Gastrocnemius medialis (tissue), 4 donors: ENCODE measurements around the gene FUOM. TPM values are rescaled to one million over a fixed set of nuclear protein-coding genes. Genes with fewer than 3 reads are reported as not detected.
"Not testable (repeated sequence)": the region's sequence is repeated elsewhere in the genome, so short reads cannot be mapped to it uniquely, and the experiment has no call there.

Experiments used
- ATAC-seq, 2 donors: fragments of 150-250 bp; one replicate each; pipeline ENCODE4 v1.9.1; 2016
- DNase-seq, 2 donors: peaks; one replicate each; pipeline ENCODE4 v3.0.0-alpha.2; 2019
- H3K27ac ChIP-seq, 4 donors: fragments of 200-600 bp; sonication (generic); 1 replicate in 1 of 4; 2 replicates in 3 of 4; pipeline ENCODE4 v1.5.1; 2016 to 2018; ENCODE audit warnings: mild to moderate bottlenecking in 2 of 4, moderate library complexity in 1 of 4
- H3K27me3 ChIP-seq, 3 donors: fragments of 200-600 bp; sonication (generic) in 2 of 3; 1 replicate in 1 of 3; 2 replicates in 2 of 3; pipeline versions ENCODE4 v1.5.1 to v1.6.0; 2016 to 2019; ENCODE audit warnings: mild to moderate bottlenecking in 1 of 3, moderate library complexity in 1 of 3
- H3K36me3 ChIP-seq, 2 donors: fragments of 200-600 bp; sonication (generic) in 1 of 2; one replicate each; pipeline ENCODE4 v1.5.1; 2017 to 2018
- H3K4me1 ChIP-seq, 2 donors: fragments of 200-600 bp; sonication (generic) in 1 of 2; one replicate each; pipeline ENCODE4 v1.5.1; 2016 to 2017; ENCODE audit warnings: mild to moderate bottlenecking in 2 of 2
- H3K4me3 ChIP-seq, 4 donors: fragments of 200-600 bp; sonication (generic) in 3 of 4; 1 replicate in 1 of 4; 2 replicates in 3 of 4; pipeline ENCODE4 v1.5.1; 2016 to 2019; ENCODE audit warnings: mild to moderate bottlenecking in 2 of 4
- H3K9me3 ChIP-seq, 3 donors: fragments of 200-600 bp; sonication (generic) in 2 of 3; 1 replicate in 1 of 3; 2 replicates in 2 of 3; pipeline ENCODE4 v1.5.1; 2016 to 2019
- POLR2A ChIP-seq, 2 donors: fragments of 450-650 bp; IDR thresholded peaks; one replicate each; pipeline ENCODE4 v1.6.1; 2017; ENCODE audit warnings: antibody characterized with exemption in 2 of 2, mild to moderate bottlenecking in 2 of 2, moderate library complexity in 2 of 2
- in situ Hi-C, 4 donors: fragments of 200-750 bp; cut with MboI; loops; one replicate each; pipeline versions ENCODE4 v1.15.0 to v1.8.0; 2017; ENCODE audit warnings: low sequenced_read_pairs in 4 of 4
- intact Hi-C: fragments of 100-400 bp; cut with DNase I; formaldehyde crosslinking; loops from one replicate; pipeline ENCODE4 v1.15.1; 2023; ENCODE audit warnings: low total_unique reads
- total RNA-seq, 4 donors: library from RNA; depleted of rRNA; stranded (reverse); fragments of >200 nt; gene quantifications; one replicate each; pipeline versions ENCODE4 v1.1.0 to v1.2.3, GENCODE V29; 2016
- TF ChIP-seq, protein P1 (sequence below), 5 experiments: fragments of 450-650 bp in 3 of 5; fragments of 200-600 bp in 2 of 5; sonication (generic) in 2 of 5; IDR thresholded peaks in 4 of 5; conservative IDR thresholded peaks in 1 of 5; 1 replicate in 4 of 5; 2 replicates in 1 of 5; pipeline ENCODE4 v1.5.1; 2016 to 2019; ENCODE audit warnings: antibody characterized with exemption in 5 of 5, mild to moderate bottlenecking in 3 of 5, moderate library complexity in 3 of 5

The FUOM gene
- total RNA-seq, 4 donors from 2014 or later, result 3.2 to 8.9 (median 5.6) TPM

DNA sequence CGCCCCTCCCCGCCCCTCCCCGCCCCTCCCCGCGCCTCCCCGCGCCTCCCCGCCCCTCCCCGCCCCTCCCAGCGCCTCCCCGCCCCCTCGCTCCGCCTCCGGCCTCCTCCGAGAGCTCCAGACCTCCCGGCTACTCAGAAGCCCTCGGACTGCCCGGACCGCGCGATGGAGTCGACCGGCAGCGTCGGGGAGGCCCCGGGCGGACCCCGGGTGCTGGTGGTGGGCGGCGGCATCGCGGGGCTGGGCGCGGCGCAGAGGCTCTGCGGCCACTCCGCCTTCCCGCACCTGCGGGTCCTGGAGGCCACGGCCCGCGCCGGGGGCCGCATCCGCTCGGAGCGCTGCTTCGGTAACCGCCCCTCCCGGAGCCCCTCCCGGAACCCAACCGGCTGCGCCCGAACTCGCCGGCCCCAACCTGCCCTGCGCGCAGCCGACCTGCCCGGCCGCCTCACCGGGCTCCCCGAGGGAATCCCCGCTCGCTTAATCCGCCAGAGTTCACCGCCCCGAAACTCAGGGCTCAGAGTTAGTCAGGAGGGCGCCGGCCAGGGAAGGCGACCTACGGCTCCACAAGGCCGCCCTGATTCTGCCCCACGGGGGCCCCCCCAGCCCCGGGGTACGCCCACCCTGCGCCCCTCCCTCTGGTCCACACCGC, 21.5 kb upstream of the FUOM start, which contains the start of gene PAOX:
PAOX (plus strand) TSS at position 111 of the 649 bp plus-strand sequence; CDS start at position 166, 55 bp downstream.
- peak within 1 kb of the TSS; percentile 93 to 98 (median 96) for H3K4me3 ChIP-seq
- TF ChIP-seq, protein P1, sequence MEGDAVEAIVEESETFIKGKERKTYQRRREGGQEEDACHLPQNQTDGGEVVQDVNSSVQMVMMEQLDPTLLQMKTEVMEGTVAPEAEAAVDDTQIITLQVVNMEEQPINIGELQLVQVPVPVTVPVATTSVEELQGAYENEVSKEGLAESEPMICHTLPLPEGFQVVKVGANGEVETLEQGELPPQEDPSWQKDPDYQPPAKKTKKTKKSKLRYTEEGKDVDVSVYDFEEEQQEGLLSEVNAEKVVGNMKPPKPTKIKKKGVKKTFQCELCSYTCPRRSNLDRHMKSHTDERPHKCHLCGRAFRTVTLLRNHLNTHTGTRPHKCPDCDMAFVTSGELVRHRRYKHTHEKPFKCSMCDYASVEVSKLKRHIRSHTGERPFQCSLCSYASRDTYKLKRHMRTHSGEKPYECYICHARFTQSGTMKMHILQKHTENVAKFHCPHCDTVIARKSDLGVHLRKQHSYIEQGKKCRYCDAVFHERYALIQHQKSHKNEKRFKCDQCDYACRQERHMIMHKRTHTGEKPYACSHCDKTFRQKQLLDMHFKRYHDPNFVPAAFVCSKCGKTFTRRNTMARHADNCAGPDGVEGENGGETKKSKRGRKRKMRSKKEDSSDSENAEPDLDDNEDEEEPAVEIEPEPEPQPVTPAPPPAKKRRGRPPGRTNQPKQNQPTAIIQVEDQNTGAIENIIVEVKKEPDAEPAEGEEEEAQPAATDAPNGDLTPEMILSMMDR (IDR thresholded peaks at IDR 0.05 in 4 of 5, conservative IDR thresholded peaks at IDR 0.05 in 1 of 5), result no peak
- TF ChIP-seq POLR2A (IDR thresholded peaks at IDR 0.05), result no peak
- ATAC-seq, result peak; percentile 64 to 67

DNA sequence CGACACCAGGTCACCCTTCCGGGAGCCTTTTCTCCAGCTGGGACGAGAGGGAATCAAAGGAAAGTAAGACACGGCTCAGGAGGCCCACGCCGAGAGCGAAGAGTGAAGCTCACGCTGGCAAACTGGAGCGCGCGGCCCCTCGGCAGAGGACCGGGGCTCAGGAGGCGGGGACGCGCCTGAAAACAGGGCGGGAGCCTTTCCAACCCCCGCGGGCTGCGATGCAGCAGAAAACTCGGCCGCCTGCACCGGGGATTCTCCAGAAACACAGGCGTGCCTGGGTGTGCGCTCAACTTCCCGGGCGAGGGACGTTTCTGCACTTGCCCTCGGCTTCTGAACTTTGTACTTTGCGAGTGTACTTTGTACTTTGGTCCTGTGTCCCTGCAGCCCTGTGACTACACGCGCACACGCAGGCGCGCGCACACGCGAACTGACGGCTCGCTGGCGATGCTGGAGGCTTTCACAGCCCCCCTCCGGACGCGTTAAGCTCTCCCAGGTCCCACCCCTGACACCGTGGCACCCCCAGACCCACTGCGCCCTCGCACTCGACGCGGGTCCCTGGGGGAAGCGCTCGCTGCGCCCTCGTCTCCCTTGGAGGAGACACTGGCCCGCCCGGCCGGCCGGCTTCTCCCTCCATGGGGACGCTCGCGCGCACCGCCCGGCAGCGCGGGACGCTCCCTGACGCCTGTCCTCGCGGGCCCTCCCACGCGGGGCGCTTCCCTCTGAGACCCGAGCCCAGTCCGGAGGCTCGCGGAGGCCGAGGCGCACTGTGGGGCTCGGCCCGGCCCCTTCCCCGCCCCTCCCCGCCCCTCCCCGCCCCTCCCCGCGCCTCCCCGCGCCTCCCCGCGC, 20.7 kb upstream of the FUOM start:
- Histone ChIP-seq H3K36me3 (no peaks in the 10 kb centered on the region), H3K4me1 (peaks cover 14 to 17% of the 10 kb centered on the region in 2 donors), H3K9me3 (no peaks in the 10 kb centered on the region), H3K4me3 (peak overlapping the region; percentile 93 to 98 (median 96)), H3K27me3 (no peaks in the 10 kb centered on the region), H3K27ac (peak overlapping the region; percentile 76 to 87 (median 80))
- peak; percentile 67 to 70 for ATAC-seq
- TF ChIP-seq, protein P1 (IDR thresholded peaks at IDR 0.05 in 4 of 5, conservative IDR thresholded peaks at IDR 0.05 in 1 of 5), result no peak
- TF ChIP-seq POLR2A (IDR thresholded peaks at IDR 0.05), result peak; percentile 20 to 35
- intact Hi-C loops, result loop anchor here (1.0 kb wide), 1 partner anchor 16 kb away; the partner anchor contains the start of gene MTG1
- peak in 1 of 2 donors; percentile 41 for DNase-seq
- in situ Hi-C loops, result no loop called here

More for the DNA sequence above, 21.5 kb upstream of the FUOM start, which contains the start of gene PAOX:
- Histone ChIP-seq H3K4me1 (peaks cover 8 to 17% of the 10 kb centered on the region in 2 donors), H3K27ac (peak within 1 kb of the TSS; percentile 76 to 87 (median 80)), H3K9me3 (no peaks in the 10 kb centered on the region), H3K36me3 (no peaks in the 10 kb centered on the region), H3K27me3 (no peaks in the 10 kb centered on the region)
- in situ Hi-C loops (no loop called here), intact Hi-C loops (loop anchor here (1.0 kb wide), 1 partner anchor 15 kb away; the partner anchor contains the start of gene MTG1)
- DNase-seq, result peak; percentile 53 to 58

- DNase-seq (no peak), ATAC-seq (no peak)
- no peaks in the 10 kb centered on the region for H3K27me3 ChIP-seq
- intact Hi-C loops (no loop called here), in situ Hi-C loops (no loop called here)
- H3K27ac ChIP-seq, result peak overlapping the region; percentile 76 to 87 (median 80)
- no peaks in the 10 kb centered on the region for H3K9me3 ChIP-seq
- TF ChIP-seq POLR2A (IDR thresholded peaks at IDR 0.05), result no peak
- TF ChIP-seq, protein P1 (IDR thresholded peaks at IDR 0.05 in 4 of 5, conservative IDR thresholded peaks at IDR 0.05 in 1 of 5), result no peak
- H3K4me3 ChIP-seq, result peak overlapping the region; percentile 93 to 98 (median 96)
- no peaks in the 10 kb centered on the region for H3K36me3 ChIP-seq
- peaks cover 14 to 17% of the 10 kb centered on the region in 2 donors for H3K4me1 ChIP-seq
These were observed 20.0 kb upstream of the FUOM start for GRCh38 chr10:133377818-133378250.

- Histone ChIP-seq H3K27me3 (no peaks in the 10 kb centered on the region), H3K9me3 (no peaks in the 10 kb centered on the region), H3K4me1 (peaks cover 17 to 22% of the 10 kb centered on the region in 2 donors), H3K36me3 (no peaks in the 10 kb centered on the region), H3K27ac (no peak overlapping the region), H3K4me3 (no peak overlapping the region)
- ATAC-seq (no peak), DNase-seq (no peak)
- in situ Hi-C loops, result no loop called here
- intact Hi-C loops, result no loop called here
- TF ChIP-seq POLR2A (IDR thresholded peaks at IDR 0.05), result no peak
- TF ChIP-seq, protein P1 (IDR thresholded peaks at IDR 0.05 in 4 of 5, conservative IDR thresholded peaks at IDR 0.05 in 1 of 5), result no peak
These were observed 19.4 kb upstream of the FUOM start for GRCh38 chr10:133377025-133377817.

DNA sequence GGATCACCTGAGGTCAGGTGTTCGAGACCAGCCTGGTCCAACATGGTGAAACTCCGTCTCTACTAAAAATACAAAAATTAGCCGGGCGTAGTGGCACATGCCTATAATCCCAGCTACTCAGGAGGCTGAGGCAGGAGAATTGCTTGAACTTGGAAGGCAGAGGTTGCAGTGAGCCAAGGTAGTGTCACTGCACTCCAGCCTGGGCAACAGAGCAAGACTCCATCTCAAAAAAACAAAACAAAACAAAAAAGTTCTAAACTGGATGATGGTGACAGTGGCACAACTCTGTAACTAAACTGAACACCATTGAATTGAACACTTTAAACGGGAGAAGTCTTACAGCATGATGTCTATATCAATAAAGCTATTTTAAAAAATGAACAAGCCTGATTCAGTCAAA, 18.4 kb upstream of the FUOM start:
- H3K4me3 ChIP-seq, H3K27me3 ChIP-seq, H3K27ac ChIP-seq, intact Hi-C loops, H3K36me3 ChIP-seq, H3K9me3 ChIP-seq, in situ Hi-C loops, ATAC-seq, DNase-seq: not testable (repeated sequence)
- peaks cover 20 to 26% of the 10 kb centered on the region in 2 donors for H3K4me1 ChIP-seq
